Left ventricle myocardium inferior (tissue), 1 donor: Measurements from ENCODE around the gene HSPA4. TPM values are rescaled to one million over a fixed set of nuclear protein-coding genes. Genes with fewer than 3 reads are reported as not detected.

Experiments used
- DNase-seq: peaks from one replicate; pipeline ENCODE4 v3.0.0-alpha.2; 2020
- H3K27ac ChIP-seq: fragments of 200-600 bp; replicated peaks from 2 replicates; pipeline ENCODE4 v1.8.0; 2021
- H3K27me3 ChIP-seq: fragments of 200-600 bp; 2 replicates; pipeline ENCODE4 v1.8.0; 2021; ENCODE audit warnings: low read depth
- H3K36me3 ChIP-seq: fragments of 200-600 bp; 2 replicates; pipeline ENCODE4 v1.8.0; 2021
- H3K4me1 ChIP-seq: fragments of 200-600 bp; 2 replicates; pipeline ENCODE4 v1.8.0; 2021
- H3K4me3 ChIP-seq: fragments of 200-600 bp; 2 replicates; pipeline ENCODE4 v1.8.0; 2021; ENCODE audit warnings: mild to moderate bottlenecking, moderate library complexity
- H3K9me3 ChIP-seq: fragments of 200-600 bp; replicated peaks from 2 replicates; pipeline ENCODE4 v1.8.0; 2021
- CTCF ChIP-seq: fragments of 200-600 bp; IDR thresholded peaks from 2 replicates; pipeline ENCODE4 v1.8.0; 2021; ENCODE audit warnings: antibody characterized with exemption, mild to moderate bottlenecking, borderline replicate concordance
- intact Hi-C: fragments of 100-400 bp; cut with micrococcal nuclease; formaldehyde crosslinking; loops from one replicate; pipeline ENCODE4 v1.11.0; 2022
- total RNA-seq: library from RNA; stranded (reverse); fragmentation: NEBNext Ultra II Directional; extraction: Animal tissue kit (Norgen Biotek cat#: 25700); gene quantifications from one replicate; pipeline ENCODE4 v1.2.1, GENCODE V29; 2021
- donor health status: DM: no; HTN: yes; CAD: no; lungs with severe emphysema.

The HSPA4 gene
- total RNA-seq, 1 donor from 2014 or later = 80.2 TPM

- intact Hi-C loops = no loop called here
- no peak for DNase-seq
- no peak for TF ChIP-seq CTCF
- no peaks in the 10 kb centered on the region for H3K36me3 ChIP-seq
- H3K4me3 ChIP-seq = no peak overlapping the region
- H3K9me3 ChIP-seq = no peaks in the 10 kb centered on the region
- H3K4me1 ChIP-seq = no peaks in the 10 kb centered on the region
- H3K27ac ChIP-seq = no peak overlapping the region
- H3K27me3 ChIP-seq = peaks cover 4% of the 10 kb centered on the region
These were observed 65.5 kb downstream of the HSPA4 start for GRCh38 chr5:133117166-133117911.

- Histone ChIP-seq H3K27ac (no peak overlapping the region), H3K36me3 (no peaks in the 10 kb centered on the region), H3K9me3 (no peaks in the 10 kb centered on the region), H3K27me3 (no peaks in the 10 kb centered on the region), H3K4me3 (no peak overlapping the region), H3K4me1 (no peaks in the 10 kb centered on the region)
- intact Hi-C loops = no loop called here
- TF ChIP-seq CTCF = no peak
- DNase-seq = no peak
These were observed 66.2 kb downstream of the HSPA4 start for GRCh38 chr5:133117912-133118445.

GRCh38 chr5:133118741-133119140 lies 66.9 kb downstream of the HSPA4 start:
- TF ChIP-seq CTCF = no peak
- H3K9me3 ChIP-seq = no peaks in the 10 kb centered on the region
- no peak for DNase-seq
- H3K36me3 ChIP-seq = no peaks in the 10 kb centered on the region
- H3K27me3 ChIP-seq = no peaks in the 10 kb centered on the region
- no peaks in the 10 kb centered on the region for H3K4me1 ChIP-seq
- H3K4me3 ChIP-seq = no peak overlapping the region
- no peak overlapping the region for H3K27ac ChIP-seq
- intact Hi-C loops = no loop called here

GRCh38 chr5:133119233-133119711 lies 67.5 kb downstream of the HSPA4 start:
- no peaks in the 10 kb centered on the region for H3K4me1 ChIP-seq
- TF ChIP-seq CTCF = no peak
- no peaks in the 10 kb centered on the region for H3K27me3 ChIP-seq
- H3K27ac ChIP-seq = no peak overlapping the region
- no peaks in the 10 kb centered on the region for H3K36me3 ChIP-seq
- no peak for DNase-seq
- no peaks in the 10 kb centered on the region for H3K9me3 ChIP-seq
- H3K4me3 ChIP-seq = no peak overlapping the region
- intact Hi-C loops = no loop called here

GRCh38 chr5:133120156-133120750 lies 68.4 kb downstream of the HSPA4 start:
- H3K4me1 ChIP-seq = no peaks in the 10 kb centered on the region
- H3K4me3 ChIP-seq = no peak overlapping the region
- DNase-seq = no peak
- no peak for TF ChIP-seq CTCF
- no peaks in the 10 kb centered on the region for H3K9me3 ChIP-seq
- intact Hi-C loops = no loop called here
- H3K27ac ChIP-seq = no peak overlapping the region
- no peaks in the 10 kb centered on the region for H3K27me3 ChIP-seq
- no peaks in the 10 kb centered on the region for H3K36me3 ChIP-seq
